GM18505 (cell line): ENCODE results near the gene OR2V2.
"Not testable (repeated sequence)": the region's sequence is repeated elsewhere in the genome, so short reads cannot be mapped to it uniquely, and the experiment has no call there.

Experiments used
- ATAC-seq: cut with Tn5 transposase; IDR thresholded peaks from one replicate; pipeline ENCODE4 v1.9.1; 2021; ENCODE audit not compliant: unreplicated experiment
- POLR2A ChIP-seq: IDR thresholded peaks from 4 replicates; pipeline ENCODE4 v1.6.1; 2011; ENCODE audit warnings: borderline replicate concordance; ENCODE audit not compliant: insufficient read depth, insufficient read length; ENCODE audit errors: extremely low read depth

The OR2V2 gene, protein sequence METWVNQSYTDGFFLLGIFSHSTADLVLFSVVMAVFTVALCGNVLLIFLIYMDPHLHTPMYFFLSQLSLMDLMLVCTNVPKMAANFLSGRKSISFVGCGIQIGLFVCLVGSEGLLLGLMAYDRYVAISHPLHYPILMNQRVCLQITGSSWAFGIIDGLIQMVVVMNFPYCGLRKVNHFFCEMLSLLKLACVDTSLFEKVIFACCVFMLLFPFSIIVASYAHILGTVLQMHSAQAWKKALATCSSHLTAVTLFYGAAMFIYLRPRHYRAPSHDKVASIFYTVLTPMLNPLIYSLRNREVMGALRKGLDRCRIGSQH

DNA sequence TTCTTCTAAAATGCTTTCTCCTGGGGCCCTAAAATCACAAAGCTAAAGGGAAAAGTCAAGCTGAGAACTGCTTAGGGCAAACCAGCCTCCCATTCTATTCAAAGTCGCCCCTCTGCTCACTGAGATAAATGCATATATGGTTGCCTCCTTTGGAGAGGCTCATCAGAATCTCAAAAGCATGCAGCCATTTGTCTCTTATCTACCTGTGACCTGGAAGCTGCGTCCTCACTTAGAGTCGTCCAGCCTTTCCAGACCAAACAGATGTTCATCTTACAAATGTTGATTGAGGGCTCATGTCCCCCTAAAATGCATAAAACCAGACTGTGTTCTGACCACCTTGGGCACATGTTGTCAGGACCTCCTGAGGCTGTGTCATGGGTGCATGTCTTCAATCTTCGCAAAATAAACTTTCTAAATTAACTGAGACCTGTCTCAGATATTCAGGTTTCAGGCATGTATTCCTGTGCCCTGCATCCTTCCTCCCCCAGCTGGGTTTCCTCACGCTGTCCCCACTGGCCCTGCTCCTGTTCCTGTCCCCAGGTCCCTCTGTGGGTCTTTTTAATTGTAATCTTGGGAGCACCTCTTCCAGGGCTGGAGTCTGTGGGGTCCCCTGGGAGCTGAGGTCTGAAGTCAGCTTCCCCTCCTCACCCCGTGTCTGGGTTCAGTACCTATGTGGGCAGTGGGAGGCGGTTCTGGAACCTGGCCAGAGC, at the start of gene OR2V2:
Gene OR2V2 (plus strand): TSS at position 660 of the 710 bp plus-strand sequence. CDS start 7,357 bp downstream, outside the sequence.
- not testable (repeated sequence) for ATAC-seq

DNA sequence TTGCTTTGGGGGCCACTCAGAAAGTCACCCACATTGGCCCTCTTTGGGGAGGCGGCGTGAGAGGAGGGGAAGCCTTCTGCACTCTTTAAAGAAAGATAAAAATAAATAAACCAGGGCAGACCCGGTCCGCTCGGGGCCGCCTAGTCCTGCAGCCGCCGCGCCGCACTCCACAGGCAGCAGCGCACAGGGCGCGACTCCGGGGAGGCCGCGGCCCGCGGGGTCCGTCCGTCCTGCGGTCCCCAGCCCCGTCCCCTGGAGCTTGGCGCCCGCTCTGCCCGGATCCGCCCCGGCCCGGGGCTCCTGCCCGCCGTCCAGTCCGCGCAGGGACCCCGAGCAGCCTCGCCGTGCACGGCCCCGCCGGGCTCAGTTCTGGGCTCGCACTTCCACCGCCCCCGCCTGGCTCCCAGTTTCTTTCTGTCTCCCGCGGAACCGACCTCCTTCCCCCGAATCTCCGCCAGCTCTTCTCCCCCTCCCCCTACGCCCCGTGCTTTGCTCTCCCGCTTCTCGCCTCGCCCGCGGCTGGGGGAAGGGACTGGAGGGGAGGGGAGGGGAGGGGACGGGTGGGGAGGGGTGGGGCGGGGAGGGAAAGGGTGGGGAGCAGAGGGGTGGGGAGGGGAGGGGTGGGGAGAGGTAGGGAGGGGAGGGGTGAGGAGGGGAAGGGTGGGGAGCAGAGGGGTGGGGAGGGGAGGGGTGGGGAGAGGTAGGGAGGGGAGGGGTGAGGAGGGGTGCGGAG, 49.5 kb upstream of the OR2V2 start:
- ATAC-seq, result not testable (repeated sequence)

DNA sequence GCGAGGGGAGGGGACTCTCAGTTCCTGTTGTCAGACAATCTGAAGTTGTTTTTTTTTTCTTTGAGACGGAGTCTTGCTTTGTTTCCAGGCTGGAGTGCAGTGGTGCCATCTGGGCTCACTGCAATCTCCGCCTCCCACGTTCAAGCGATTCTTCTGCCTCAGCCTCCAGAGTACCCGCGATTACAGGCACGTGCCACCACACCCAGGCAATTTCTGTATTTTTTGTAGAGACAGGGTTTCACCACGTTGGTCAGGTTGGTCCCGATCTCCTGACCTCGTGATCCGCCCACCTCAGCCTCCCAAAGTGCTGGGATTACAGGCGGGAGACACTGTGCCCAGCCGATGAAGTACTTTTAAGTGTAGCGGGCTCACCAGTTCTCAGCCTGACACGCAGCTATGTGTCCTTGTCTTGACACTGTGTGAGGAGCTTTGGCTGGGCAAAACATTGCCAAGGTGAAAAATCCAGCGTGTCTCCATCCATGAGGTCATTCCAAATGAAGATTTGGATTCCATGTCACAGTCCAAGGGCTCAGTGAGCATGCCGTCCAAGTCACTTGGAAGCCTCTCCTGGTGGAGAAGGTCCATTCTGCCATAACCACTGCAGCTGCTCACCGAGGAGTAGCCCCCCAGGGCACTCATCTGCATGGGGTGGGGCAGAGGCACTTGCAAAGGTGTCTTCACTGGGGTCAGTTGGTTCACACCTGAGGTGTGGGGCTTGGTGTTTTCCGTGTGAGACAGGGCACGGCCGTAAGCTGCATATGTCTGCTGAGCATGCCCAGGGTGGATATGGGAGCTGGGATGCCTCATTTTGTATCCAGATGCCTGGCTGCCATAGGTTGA, 48.4 kb upstream of the OR2V2 start:
- TF ChIP-seq POLR2A, result no peak
- no peak for ATAC-seq

DNA sequence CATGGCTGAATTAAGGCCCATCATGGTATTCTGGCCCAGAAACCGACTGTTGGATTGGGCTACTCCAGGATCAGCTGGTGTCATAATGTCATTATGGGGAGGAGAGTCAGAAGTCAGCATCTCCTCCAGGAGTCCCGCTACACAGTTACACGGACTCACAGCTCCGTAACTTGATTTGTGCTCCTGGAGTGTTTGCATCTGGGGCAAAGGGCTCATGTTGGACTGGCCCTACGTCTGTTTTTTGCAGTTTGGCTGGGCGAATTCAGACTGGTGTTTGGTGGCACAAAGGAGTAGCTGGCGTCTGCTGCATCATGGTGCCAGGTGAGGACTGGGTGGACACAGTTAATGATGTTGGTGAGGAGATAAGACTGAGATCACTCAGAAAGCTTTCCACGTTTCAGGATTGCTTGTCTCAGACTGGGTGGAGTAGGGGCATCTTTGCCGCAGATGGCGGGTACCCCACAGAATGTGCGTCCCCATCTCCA, 47.7 kb upstream of the OR2V2 start:
- TF ChIP-seq POLR2A, result no peak
- ATAC-seq, result no peak

DNA sequence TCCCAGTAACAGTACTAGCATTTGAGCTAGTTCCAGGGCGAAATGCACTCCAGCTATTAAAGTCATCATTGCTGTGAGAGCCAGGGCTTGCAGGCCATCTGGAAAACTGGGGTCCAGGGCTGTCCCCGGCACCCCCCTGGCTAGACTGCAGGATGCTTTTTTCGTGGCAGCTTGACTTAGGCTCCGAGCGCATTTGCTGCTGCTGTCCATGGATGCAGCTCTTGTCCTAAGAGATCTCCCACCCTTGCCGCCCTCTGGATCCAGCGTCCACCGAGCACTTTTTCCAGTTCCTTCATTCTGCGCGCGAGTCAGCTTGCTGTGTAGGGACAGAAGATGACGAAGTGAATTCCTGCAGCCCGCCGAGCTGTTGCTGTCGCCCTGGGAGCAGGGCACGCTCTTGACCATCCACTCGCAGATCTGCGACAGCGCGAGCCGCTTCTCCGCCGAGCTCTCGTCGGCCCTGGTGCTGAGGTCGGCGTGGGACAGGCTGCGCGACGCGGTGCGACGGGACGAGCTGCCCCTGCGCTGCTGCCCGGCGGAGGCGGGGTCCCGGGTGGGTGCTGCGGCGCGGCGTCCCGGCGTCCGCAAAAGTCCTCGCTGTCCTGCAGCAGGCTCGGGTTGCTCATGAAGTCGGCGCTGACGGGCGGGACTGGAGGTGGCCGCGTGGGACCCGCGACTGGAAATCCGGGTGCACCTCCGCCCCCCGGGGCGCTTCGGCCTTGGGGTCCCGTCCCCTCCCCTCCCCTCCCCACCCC, 47.1 kb upstream of the OR2V2 start:
- TF ChIP-seq POLR2A, result no peak
- no peak for ATAC-seq

DNA sequence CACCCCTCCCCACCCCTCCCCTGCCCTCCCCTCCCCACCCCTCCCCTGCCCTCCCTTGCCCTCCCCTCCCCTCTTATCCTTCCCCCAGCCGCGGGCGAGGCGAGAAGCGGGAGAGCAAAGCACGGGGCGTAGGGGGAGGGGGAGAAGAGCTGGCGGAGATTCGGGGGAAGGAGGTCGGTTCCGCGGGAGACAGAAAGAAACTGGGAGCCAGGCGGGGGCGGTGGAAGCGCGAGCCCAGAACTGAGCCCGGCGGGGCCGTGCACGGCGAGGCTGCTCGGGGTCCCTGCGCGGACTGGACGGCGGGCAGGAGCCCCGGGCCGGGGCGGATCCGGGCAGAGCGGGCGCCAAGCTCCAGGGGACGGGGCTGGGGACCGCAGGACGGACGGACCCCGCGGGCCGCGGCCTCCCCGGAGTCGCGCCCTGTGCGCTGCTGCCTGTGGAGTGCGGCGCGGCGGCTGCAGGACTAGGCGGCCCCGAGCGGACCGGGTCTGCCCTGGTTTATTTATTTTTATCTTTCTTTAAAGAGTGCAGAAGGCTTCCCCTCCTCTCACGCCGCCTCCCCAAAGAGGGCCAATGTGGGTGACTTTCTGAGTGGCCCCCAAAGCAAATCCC, 46.2 kb upstream of the OR2V2 start:
- not testable (repeated sequence) for ATAC-seq

DNA sequence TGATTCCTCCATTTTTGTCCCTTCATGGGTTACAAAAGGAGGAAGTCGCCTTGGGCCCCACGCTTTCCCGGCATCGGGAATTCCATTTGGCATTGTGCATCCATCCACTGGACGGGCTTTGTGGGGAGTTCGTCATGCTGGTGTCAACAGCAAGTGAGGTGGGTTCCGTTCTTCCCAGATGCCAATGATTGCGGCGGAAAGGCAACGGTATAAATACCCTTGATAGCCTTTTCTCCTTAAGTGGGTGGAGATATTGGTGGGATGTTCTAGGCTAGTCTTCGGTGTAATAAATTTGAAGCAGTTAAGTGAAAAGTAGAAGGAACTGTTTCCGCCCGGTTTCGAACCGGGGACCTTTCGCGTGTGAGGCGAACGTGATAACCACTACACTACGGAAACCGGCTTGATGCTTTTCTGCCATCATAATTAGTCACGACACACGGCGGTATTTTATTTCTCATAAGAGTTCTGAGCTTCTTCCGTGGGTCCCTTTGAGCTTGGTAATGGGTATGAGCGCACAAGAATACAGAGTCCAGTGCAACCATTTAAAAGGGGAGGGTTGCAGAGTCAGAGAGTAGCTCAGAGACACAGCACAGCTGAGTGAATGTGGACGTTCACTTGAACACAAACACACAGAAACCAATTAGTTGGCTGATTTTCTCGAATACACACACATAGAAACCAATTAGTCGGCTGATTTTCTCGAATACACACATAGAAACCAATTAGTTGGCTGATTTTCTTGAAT, 45.3 kb upstream of the OR2V2 start:
- ATAC-seq, result not testable (repeated sequence)

DNA sequence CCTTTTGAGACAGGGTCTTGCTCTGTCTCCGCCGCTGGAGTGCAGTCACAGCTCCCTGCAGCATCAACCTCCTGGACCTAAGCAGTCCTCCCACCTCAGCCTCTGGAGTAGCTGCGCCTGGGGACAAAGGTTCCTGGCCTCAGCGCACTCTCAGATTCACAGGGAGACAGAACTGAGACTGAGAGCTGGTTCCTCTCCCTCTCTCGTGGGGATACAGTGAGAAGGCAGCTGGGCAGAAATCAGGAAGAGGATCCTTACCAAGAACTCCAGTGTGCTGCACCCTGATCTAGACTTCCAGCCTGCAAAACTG, 43.2 kb upstream of the OR2V2 start:
- not testable (repeated sequence) for ATAC-seq

DNA sequence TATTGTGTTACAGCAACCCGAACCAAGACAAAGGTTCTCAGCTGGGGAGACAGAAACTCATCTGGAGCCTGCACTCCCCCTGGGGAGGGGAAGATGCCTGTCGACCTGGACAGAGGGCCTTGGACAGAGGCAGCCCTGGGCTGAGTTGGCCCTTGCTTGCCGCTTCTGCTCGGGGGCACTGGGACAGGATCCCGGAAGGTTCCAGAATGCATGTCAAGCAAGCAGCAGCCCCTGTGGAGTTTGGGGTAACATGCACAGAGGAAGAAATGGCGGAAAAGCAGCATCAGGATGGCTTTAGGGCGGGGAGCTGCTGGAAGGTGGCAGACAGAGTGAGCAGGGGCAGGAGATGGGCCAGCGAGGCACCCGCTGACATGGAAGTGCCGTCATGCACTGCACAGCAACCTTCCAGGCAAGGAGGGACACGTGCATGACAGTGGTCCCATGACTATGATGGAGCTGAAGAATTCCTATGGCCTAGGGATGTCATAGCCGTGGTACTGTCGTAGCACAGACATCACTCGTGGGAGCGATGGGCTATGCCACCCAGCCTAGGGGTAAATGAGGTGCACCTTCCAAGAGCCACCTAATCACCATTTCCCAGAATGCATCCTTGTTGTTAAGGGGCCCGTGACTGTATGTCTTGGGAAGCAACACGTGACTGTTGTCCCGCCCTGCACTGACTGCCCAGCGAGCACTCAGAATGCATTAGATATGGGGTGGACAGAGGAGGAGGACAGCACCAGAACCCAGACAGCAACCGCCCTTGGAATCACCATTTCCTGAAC, 42.6 kb upstream of the OR2V2 start:
- not testable (repeated sequence) for ATAC-seq

DNA sequence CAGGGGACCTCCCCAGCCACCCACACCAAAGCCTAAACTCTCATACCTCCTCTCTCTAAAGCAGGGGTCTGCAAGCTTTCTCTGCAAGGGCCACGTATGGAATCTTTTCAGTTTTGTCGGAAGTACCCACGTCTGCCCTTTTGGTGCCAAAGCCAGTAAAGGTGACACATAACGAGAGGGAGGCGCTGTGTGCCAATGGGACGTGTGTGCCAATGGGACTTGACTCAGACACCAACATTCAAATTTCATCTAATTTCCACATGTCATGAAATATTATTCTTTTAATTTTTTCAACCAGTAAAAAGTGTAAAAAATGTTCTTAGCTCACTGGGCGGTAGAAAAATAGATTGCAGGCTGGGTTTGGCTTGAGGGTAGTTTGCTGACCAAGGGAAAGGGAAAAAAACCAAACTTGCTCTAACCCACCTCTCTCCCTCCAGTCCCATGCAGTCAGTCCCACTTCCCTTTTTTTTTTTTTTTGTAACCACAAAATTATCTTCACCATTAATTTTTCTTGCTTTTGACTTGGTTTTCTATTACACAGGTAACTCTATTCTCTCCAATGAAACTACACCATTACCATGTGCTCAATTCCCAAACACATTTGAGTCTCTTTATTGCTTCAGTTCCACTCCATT, 41.9 kb upstream of the OR2V2 start:
- ATAC-seq, result no peak
- TF ChIP-seq POLR2A, result no peak

DNA sequence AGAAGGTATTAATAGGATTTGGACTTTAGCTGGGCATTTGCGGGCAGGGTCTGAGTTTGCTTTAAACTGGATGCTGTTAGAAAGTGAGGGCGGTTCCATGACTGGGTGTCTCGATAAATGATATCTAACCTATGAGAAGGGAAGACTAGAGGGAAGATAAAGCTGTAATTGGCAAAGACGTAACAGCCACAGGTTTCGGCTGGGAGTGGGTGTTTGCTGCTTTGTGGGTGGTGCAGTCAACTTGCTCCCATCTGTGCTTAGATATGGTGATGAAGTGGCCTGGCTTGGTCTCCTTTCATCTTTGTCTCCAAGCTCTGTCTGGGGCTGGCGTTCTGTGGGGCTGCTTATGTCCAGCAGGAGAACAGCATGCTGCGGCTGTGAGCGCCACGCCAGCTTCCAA, 39.7 kb upstream of the OR2V2 start:
- no peak for TF ChIP-seq POLR2A
- no peak for ATAC-seq
